GM19328 (cell line): ENCODE measurements around the gene REXO1.

Experiments
- ATAC-seq: cut with Tn5 transposase; IDR thresholded peaks from one replicate; pipeline ENCODE4 v1.9.1; 2021; ENCODE audit warnings: mild to moderate bottlenecking, moderate library complexity; ENCODE audit not compliant: unreplicated experiment

The REXO1 gene

DNA sequence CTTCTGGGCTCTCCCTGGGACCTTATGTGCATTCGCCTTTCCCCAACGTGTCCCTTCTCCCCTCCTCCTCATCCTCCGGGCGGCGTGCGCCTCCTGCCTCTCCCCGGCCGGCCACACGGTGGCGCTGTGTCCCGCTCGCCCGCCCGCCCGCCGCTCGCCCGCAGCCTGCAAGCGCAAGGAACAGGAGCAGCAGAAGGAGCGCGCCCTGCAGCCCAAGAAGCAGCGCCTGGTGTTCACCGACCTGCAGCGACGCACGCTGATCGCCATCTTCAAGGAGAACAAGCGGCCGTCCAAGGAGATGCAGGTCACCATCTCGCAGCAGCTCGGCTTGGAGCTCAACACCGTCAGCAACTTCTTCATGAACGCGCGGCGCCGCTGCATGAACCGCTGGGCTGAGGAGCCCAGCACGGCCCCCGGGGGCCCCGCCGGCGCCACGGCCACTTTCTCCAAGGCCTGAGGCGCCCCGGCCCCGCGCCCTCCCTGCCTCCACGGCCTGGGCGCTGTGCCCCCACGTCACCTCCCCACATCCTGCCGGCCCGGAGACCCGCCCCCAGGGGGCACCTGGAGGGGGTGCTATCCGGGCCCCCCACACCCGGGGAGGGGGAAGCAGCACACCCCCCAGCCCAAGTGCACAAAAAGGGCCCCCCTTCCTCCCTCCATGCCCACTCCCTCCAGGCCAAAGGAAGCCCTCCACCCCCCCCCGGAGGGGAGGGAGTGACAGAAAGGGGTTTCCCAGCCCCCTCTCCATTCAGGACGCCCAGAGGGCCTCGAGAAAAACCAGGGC is 73.1 kb downstream of the REXO1 start:
- ATAC-seq: no peak

DNA sequence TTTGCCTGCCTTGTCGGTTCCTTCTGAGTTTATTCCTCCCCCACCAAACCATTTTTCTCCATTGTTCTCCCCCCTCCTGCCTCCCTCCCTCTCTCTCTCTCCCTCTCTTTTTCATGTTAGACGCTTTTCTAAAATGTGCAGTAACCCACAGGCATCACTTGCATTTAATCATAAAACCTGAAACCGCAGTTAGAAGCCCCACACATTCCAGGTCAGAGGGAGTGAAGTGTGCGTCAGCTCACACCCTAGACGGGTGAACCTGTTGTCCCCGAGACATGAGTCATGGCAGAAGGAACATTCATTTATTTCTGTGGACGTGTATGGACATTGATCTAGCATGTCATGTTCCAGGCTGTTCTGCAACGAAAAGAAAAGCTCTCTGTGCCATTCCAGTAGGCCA is 75.1 kb downstream of the REXO1 start:
- ATAC-seq: no peak

- no peak for ATAC-seq
Observed at GRCh38 chr19:1770866-1771576, 77.3 kb downstream of the REXO1 start.

DNA sequence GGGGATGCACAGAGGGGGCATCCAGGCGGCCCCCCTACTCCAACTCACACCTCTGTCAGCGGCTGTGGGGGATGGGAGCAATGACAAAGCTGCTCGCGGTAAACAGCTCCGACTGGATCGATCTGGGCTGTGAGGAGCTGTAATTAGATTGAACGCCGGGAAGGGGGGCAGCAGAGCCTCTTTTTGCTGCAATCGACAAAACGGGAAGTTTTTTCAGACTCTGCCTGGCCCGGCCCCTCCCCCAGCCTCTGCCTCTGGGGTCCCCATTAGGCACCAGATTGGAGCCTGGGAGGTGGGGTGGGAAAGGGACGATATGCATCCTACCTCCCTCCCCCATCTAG is 78.7 kb downstream of the REXO1 start:
- ATAC-seq: no peak

- ATAC-seq: no peak
Observed at GRCh38 chr19:1768918-1769644, 79.2 kb downstream of the REXO1 start.

DNA sequence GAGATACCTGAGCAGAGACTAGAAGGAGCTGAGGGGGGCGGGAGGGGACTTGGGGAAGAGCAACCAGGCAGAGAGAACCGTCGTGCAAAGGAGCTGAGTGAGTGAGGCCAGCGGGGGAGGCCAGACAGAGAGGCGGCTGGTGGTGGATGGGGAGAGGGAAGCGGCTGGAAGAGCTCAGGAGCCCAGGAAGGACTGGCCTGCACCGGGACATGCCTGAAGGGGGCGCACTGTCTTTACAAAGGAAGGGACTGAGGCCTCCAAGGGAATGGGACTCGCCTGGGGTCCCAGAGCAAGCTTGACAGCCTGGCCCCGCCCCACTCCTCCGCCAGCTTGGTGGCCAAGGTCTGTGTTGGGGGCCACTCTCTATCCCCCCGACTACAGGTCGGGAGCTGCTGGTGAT is 80.0 kb downstream of the REXO1 start:
- no peak for ATAC-seq

GRCh38 chr19:1767464-1767933 is 80.8 kb downstream of the REXO1 start:
- no peak for ATAC-seq

DNA sequence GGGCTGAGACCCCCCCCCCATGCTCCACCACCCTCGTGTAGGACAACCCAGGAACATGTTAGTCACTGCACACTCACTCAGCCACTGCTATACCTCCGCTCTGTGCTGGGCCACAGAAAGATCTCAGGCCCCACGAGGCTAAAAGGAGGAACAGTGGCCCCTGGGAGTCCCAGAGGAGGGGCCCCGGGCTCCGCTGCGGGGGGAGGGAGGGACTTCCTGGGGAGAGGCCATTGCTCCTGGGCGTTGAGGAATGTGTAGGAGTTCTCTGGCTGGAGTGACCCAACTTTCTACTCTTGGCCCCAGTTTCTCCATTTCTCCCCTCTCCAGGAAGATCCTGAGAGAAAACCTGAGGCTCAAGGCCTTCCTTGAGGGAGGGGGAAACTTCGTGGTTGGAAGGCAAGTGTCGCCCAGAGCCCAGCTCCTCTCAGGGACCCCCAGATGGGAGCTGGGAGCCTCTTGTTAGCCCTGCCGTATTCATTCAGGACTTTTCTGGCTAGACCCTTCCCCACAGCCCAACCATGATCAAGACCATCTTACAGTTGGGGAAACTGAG is 81.4 kb downstream of the REXO1 start:
- ATAC-seq: no peak

- ATAC-seq: no peak
Observed at GRCh38 chr19:1765904-1766799, 82.1 kb downstream of the REXO1 start.
